H9 (cell line): ENCODE data around the gene COMT. TPM values are rescaled to one million over a fixed set of nuclear protein-coding genes. Genes with fewer than 3 reads are reported as not detected.
A peak's percentile ranks its signal among the peaks of the same experiment; 100 is the strongest.

Experiments used
- DNase-seq: peaks from one replicate; pipeline ENCODE4 v3.0.0-alpha.2; 2017
- H2AFZ ChIP-seq: one replicate; pipeline ENCODE4 v1.6.1; 2013; ENCODE audit warnings: mild to moderate bottlenecking, low read length, control low read depth, moderate library complexity
- H2AK5ac ChIP-seq: 2 replicates; pipeline ENCODE4 v1.6.1; 2013; ENCODE audit warnings: low read length, control low read depth, mixed read lengths; ENCODE audit not compliant: insufficient read length
- H2BK120ac ChIP-seq: one replicate; pipeline ENCODE4 v1.6.1; 2013; ENCODE audit warnings: low read depth, mild to moderate bottlenecking, low read length, control low read depth, inconsistent platforms; ENCODE audit not compliant: poor library complexity, severe bottlenecking
- H2BK12ac ChIP-seq: 2 replicates; pipeline ENCODE4 v1.6.1; 2013; ENCODE audit warnings: low read length, control low read depth, mixed read lengths, low read depth; ENCODE audit not compliant: insufficient read length
- H2BK15ac ChIP-seq: 2 replicates; pipeline ENCODE4 v1.6.1; 2013; ENCODE audit warnings: low read depth, low read length, control low read depth
- H2BK20ac ChIP-seq: one replicate; pipeline ENCODE4 v1.6.1; 2013; ENCODE audit warnings: low read depth, mild to moderate bottlenecking, low read length, control low read depth, inconsistent platforms; ENCODE audit not compliant: poor library complexity, severe bottlenecking
- H2BK5ac ChIP-seq: 2 replicates; pipeline ENCODE4 v1.6.1; 2013; ENCODE audit warnings: low read length, control low read depth, mixed read lengths; ENCODE audit not compliant: insufficient read length
- H3K14ac ChIP-seq: 2 replicates; pipeline ENCODE4 v1.6.1; 2013; ENCODE audit warnings: low read length, control low read depth; ENCODE audit not compliant: insufficient read depth
- H3K18ac ChIP-seq: 2 replicates; pipeline ENCODE4 v1.6.1; 2013; ENCODE audit warnings: low read depth, mild to moderate bottlenecking, mixed read lengths, low read length, control low read depth; ENCODE audit not compliant: insufficient read length
- H3K23ac ChIP-seq: 2 replicates; pipeline ENCODE4 v1.6.1; 2013; ENCODE audit warnings: low read length, control low read depth, mixed read lengths, low read depth; ENCODE audit not compliant: insufficient read length
- H3K23me2 ChIP-seq: 2 replicates; pipeline ENCODE4 v1.6.1; 2013; ENCODE audit warnings: low read depth, mild to moderate bottlenecking, mixed read lengths, low read length, control low read depth; ENCODE audit not compliant: insufficient read length, poor library complexity, severe bottlenecking
- H3K27ac ChIP-seq: 2 replicates; pipeline ENCODE4 v1.5.1; 2013; ENCODE audit warnings: low read length, control low read depth, mixed read lengths, low read depth; ENCODE audit not compliant: insufficient read length
- H3K27me3 ChIP-seq: 2 replicates; pipeline ENCODE4 v1.6.1; 2013; ENCODE audit warnings: low read length, control low read depth, inconsistent platforms; ENCODE audit not compliant: insufficient read depth
- H3K4ac ChIP-seq: 2 replicates; pipeline ENCODE4 v1.6.1; 2013; ENCODE audit warnings: low read depth, mild to moderate bottlenecking, control low read depth, inconsistent platforms, low read length, moderate library complexity
- H3K4me1 ChIP-seq: 2 replicates; pipeline ENCODE4 v1.6.1; 2013; ENCODE audit warnings: low read length, control low read depth, inconsistent platforms; ENCODE audit not compliant: insufficient read depth
- H3K4me2 ChIP-seq: 2 replicates; pipeline ENCODE4 v1.6.1; 2013; ENCODE audit warnings: low read length, control low read depth, mixed read lengths; ENCODE audit not compliant: insufficient read length, insufficient read depth
- H3K56ac ChIP-seq: 2 replicates; pipeline ENCODE4 v1.6.1; 2013; ENCODE audit warnings: low read depth, mild to moderate bottlenecking, mixed read lengths, low read length, control low read depth; ENCODE audit not compliant: insufficient read length
- H3K79me1 ChIP-seq: 2 replicates; pipeline ENCODE4 v1.6.1; 2013; ENCODE audit warnings: low read depth, mild to moderate bottlenecking, moderate library complexity, low read length, control low read depth, inconsistent platforms; ENCODE audit not compliant: insufficient read depth, poor library complexity, severe bottlenecking
- H3K79me2 ChIP-seq: 2 replicates; pipeline ENCODE4 v1.6.1; 2013; ENCODE audit warnings: low read length, control low read depth, inconsistent platforms; ENCODE audit not compliant: insufficient read depth
- H3K9ac ChIP-seq: 2 replicates; pipeline ENCODE4 v1.6.1; 2013; ENCODE audit warnings: low read length, control low read depth, mixed read lengths; ENCODE audit not compliant: insufficient read length; ENCODE audit errors: extremely low read depth
- H3K9me3 ChIP-seq: one replicate; pipeline ENCODE4 v1.6.1; 2013; ENCODE audit warnings: low read depth, low read length, inconsistent platforms; ENCODE audit not compliant: control insufficient read depth
- H3T11ph ChIP-seq: one replicate; pipeline ENCODE4 v1.6.1; 2013; ENCODE audit warnings: mild to moderate bottlenecking, low read length, control low read depth, inconsistent platforms
- H4K20me1 ChIP-seq: one replicate; pipeline ENCODE4 v1.6.1; 2013; ENCODE audit not compliant: control insufficient read depth, insufficient read length, insufficient read depth
- H4K5ac ChIP-seq: 2 replicates; pipeline ENCODE4 v1.6.1; 2013; ENCODE audit warnings: low read depth, mild to moderate bottlenecking, mixed read lengths, low read length, control low read depth; ENCODE audit not compliant: insufficient read length
- H4K8ac ChIP-seq: replicated peaks from 2 replicates; pipeline ENCODE4 v1.6.1; 2013; ENCODE audit warnings: low read length, control low read depth, mixed read lengths, low read depth; ENCODE audit not compliant: insufficient read length
- H4K91ac ChIP-seq: 2 replicates; pipeline ENCODE4 v1.6.1; 2013; ENCODE audit warnings: low read depth, mild to moderate bottlenecking, moderate library complexity, mixed read lengths, low read length, control low read depth; ENCODE audit not compliant: insufficient read length
- H3K27ac Mint-ChIP-seq, 3 experiments: 2 replicates in 2 of 3; 3 replicates in 1 of 3; pipeline ENCODE4 v1.8.0; 2020 to 2021; ENCODE audit warnings: mixed read lengths in 3 of 3, mild to moderate bottlenecking in 1 of 3, moderate library complexity in 1 of 3
- H3K27me3 Mint-ChIP-seq: 2 replicates; pipeline ENCODE4 v1.8.0; 2021; ENCODE audit warnings: low read depth, mild to moderate bottlenecking, moderate library complexity, mixed read lengths
- H3K36me3 Mint-ChIP-seq, 3 experiments: 2 replicates in 2 of 3; 3 replicates in 1 of 3; pipeline ENCODE4 v1.8.0; 2020 to 2021; ENCODE audit warnings: low read depth in 3 of 3, mixed read lengths in 3 of 3; ENCODE audit not compliant: insufficient read depth in 1 of 3
- H3K4me1 Mint-ChIP-seq, 2 experiments: 2 replicates each; pipeline ENCODE4 v1.8.0; 2020; ENCODE audit warnings: mixed read lengths in 2 of 2
- H3K4me3 Mint-ChIP-seq, 2 experiments: 2 replicates in 1 of 2; 3 replicates in 1 of 2; pipeline ENCODE4 v1.8.0; 2020 to 2021; ENCODE audit warnings: mild to moderate bottlenecking in 2 of 2, mixed read lengths in 2 of 2, moderate library complexity in 1 of 2
- H3K9me3 Mint-ChIP-seq, 2 experiments: 2 replicates in 1 of 2; 3 replicates in 1 of 2; pipeline ENCODE4 v1.8.0; 2020; ENCODE audit warnings: mild to moderate bottlenecking in 2 of 2, mixed read lengths in 2 of 2, moderate library complexity in 1 of 2
- CTCF ChIP-seq: fragments of 200-600 bp; sonication (generic); conservative IDR thresholded peaks from 3 replicates; pipeline ENCODE4 v1.8.0; 2021; ENCODE audit warnings: antibody characterized with exemption, mild to moderate bottlenecking
- WGBS: extraction: QIAGEN DNeasy Blood & Tissue Kit; methylation state at CpG from one replicate; pipeline ENCODE4 v1.1.7; 2013; ENCODE audit warnings: missing lambda C conversion rate, low lambda C conversion rate, mixed read lengths; ENCODE audit not compliant: insufficient read length; ENCODE audit errors: extremely low coverage; 5-methylcytosine and 5-hydroxymethylcytosine counted together
- total RNA-seq: library from RNA; stranded (reverse); gene quantifications from 2 replicates; pipeline ENCODE4 v1.2.1, GENCODE V29; 2021

The COMT gene
- total RNA-seq, 1 experiment from 2014 or later = 42.2 TPM

DNA sequence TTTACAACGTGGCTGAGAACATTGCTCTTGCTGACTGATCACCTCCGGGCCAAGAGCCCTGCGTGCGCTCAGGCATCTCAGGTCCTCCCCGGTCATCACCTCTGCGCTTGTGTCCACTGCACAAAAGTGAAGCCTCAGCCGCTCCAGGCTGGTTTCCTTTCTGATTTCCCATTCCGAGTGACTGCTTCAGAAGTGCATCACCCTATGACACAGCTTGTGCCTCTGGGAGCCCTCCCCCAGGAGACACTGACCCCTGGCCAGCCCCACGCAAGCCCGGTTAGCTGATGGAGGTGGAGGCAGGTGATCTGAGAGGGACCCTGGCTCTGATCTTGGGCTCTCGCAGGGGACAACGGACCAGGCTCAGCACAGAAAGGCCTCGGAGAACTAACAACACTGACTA, 48.6 kb upstream of the COMT start:
- Mint-ChIP-seq H3K27ac (0 out of 7 replicates have a peak overlapping the region, but pooled peaks of 1 of the 3 experiments have one; percentile 53), H3K9me3 (no peaks in the 10 kb centered on the region), H3K4me3 (peak overlapping the region in 1 of 2 experiments; percentile 36; a peak in 1 of 5 replicates), H3K36me3 (peaks cover 2 to 7% (median 6%) of the 10 kb centered on the region in 3 experiments; a peak in 2 of 7 replicates), H3K4me1 (peaks cover 25 to 28% of the 10 kb centered on the region in 2 experiments), H3K27me3 (no peaks in the 10 kb centered on the region)
- no peak overlapping the region for H4K5ac ChIP-seq
- no peak overlapping the region for H3K4ac ChIP-seq
- H2BK12ac ChIP-seq = no peak overlapping the region
- H3K79me1 ChIP-seq = no peaks in the 10 kb centered on the region
- H2AK5ac ChIP-seq = no peak overlapping the region
- H3K27me3 ChIP-seq = no peaks in the 10 kb centered on the region; the same call in 1 of the 2 replicates
- no peak overlapping the region for H3K56ac ChIP-seq
- no peak for TF ChIP-seq CTCF
- no peak overlapping the region for H3K9ac ChIP-seq
- H3K14ac ChIP-seq = peak overlapping the region; percentile 26; the same call in 1 of the 2 replicates
- H4K91ac ChIP-seq = no peak overlapping the region
- H3K9me3 ChIP-seq = no peaks in the 10 kb centered on the region
- H2AFZ ChIP-seq = no peak overlapping the region
- no peak overlapping the region for H2BK15ac ChIP-seq
- no CpG with 5 or more reads among the region's 13 CpGs for WGBS
- no peak overlapping the region for H2BK20ac ChIP-seq
- no peak overlapping the region for H3K18ac ChIP-seq
- no peak overlapping the region for H3T11ph ChIP-seq
- no peak overlapping the region for H2BK120ac ChIP-seq
- no peak overlapping the region for H4K8ac ChIP-seq
- H4K20me1 ChIP-seq = no peaks in the 10 kb centered on the region
- no peaks in the 10 kb centered on the region for H3K23me2 ChIP-seq
- no peak overlapping the region for H2BK5ac ChIP-seq
- peaks cover 5% of the 10 kb centered on the region; the same call in 1 of the 2 replicates for H3K4me1 ChIP-seq
- no peak for DNase-seq
- H3K27ac ChIP-seq = no peak overlapping the region
- no peak overlapping the region for H3K4me2 ChIP-seq
- H3K79me2 ChIP-seq = no peaks in the 10 kb centered on the region
- no peak overlapping the region for H3K23ac ChIP-seq
